Vagina (tissue), 2 donors: ENCODE data around the gene VAT1. TPM values are rescaled to one million over a fixed set of nuclear protein-coding genes. Genes with fewer than 3 reads are reported as not detected.

ENCODE experiments used
- DNase-seq, 2 donors: peaks; one replicate each; pipeline ENCODE4 v3.0.0-alpha.2; 2017; ENCODE audit errors: extremely low spot score in 2 of 2
- H3K27ac ChIP-seq: fragments of 200-600 bp; sonication (generic); one replicate; pipeline ENCODE4 v1.5.1; 2019
- H3K27me3 ChIP-seq: fragments of 200-600 bp; sonication (generic); one replicate; pipeline ENCODE4 v1.5.1; 2019
- H3K36me3 ChIP-seq, 2 donors: fragments of 200-600 bp; sonication (generic); one replicate each; pipeline ENCODE4 v1.5.1; 2017 to 2019
- H3K4me1 ChIP-seq: fragments of 200-600 bp; sonication (generic); one replicate; pipeline ENCODE4 v1.5.1; 2019
- H3K4me3 ChIP-seq, 2 donors: fragments of 200-600 bp; sonication (generic); 1 replicate in 1 of 2; 2 replicates in 1 of 2; pipeline ENCODE4 v1.5.1; 2016 to 2019
- H3K9me3 ChIP-seq: fragments of 200-600 bp; sonication (generic); one replicate; pipeline ENCODE4 v1.5.1; 2019
- CTCF ChIP-seq, 3 experiments: fragments of 450-650 bp in 2 of 3; fragments of 200-600 bp in 1 of 3; sonication (generic) in 1 of 3; IDR thresholded peaks; one replicate each; pipeline ENCODE4 v1.5.1; 2017 to 2019; ENCODE audit warnings: antibody characterized with exemption in 3 of 3, mild to moderate bottlenecking in 2 of 3, moderate library complexity in 2 of 3
- POLR2A ChIP-seq, 2 donors: fragments of 450-650 bp; IDR thresholded peaks; one replicate each; pipeline ENCODE4 v1.6.1; 2017; ENCODE audit warnings: antibody characterized with exemption in 2 of 2, mild to moderate bottlenecking in 2 of 2, moderate library complexity in 2 of 2
- POLR2AphosphoS5 ChIP-seq, 2 donors: sonication (generic); formaldehyde crosslinking; IDR thresholded peaks; one replicate each; pipeline ENCODE4 v1.9.0; 2017; ENCODE audit warnings: antibody characterized with exemption in 2 of 2, mild to moderate bottlenecking in 2 of 2, low read depth in 1 of 2; ENCODE audit not compliant: insufficient read depth in 1 of 2
- intact Hi-C: fragments of 100-400 bp; cut with DNase I; formaldehyde crosslinking; loops from one replicate; pipeline ENCODE4 v1.15.1; 2023
- total RNA-seq: library from RNA; depleted of rRNA; stranded (reverse); fragments of >200 nt; gene quantifications from one replicate; pipeline ENCODE4 v1.2.3, GENCODE V29; 2016

VAT1 gene
- total RNA-seq, 1 donor from 2014 or later: 179 TPM

DNA sequence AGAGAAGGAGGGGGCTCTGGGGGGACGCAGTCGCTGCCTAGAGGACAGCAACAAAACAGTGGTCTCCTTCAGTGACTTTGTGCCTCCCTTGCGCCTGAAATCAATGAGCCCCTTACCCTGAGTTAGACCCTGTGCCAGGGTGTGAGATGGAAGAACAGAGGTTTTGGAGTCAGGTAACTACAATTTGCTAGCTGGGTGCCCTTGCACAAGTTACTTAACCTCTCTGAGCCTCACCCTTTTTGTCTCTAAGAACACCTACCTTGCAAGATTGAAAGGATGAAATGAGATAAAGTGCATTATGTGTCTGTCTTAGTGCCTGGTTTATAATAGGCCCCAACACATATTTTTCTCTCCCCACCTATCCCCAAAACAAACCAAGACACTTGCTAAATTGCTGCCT lies 12.7 kb upstream of the VAT1 start:
- no peaks in the 10 kb centered on the region for H3K36me3 ChIP-seq
- no peak for TF ChIP-seq POLR2AphosphoS5 (IDR thresholded peaks at IDR 0.05; ENCODE audit: insufficient read depth in 1 of 2, low read depth in 1 of 2)
- no peak for TF ChIP-seq POLR2A (IDR thresholded peaks at IDR 0.05)
- TF ChIP-seq CTCF (IDR thresholded peaks at IDR 0.05): no peak
- H3K27ac ChIP-seq: no peak overlapping the region
- no peaks in the 10 kb centered on the region for H3K9me3 ChIP-seq
- intact Hi-C loops: no loop called here
- H3K4me3 ChIP-seq: no peak overlapping the region
- H3K27me3 ChIP-seq: no peaks in the 10 kb centered on the region
- no peaks in the 10 kb centered on the region for H3K4me1 ChIP-seq
- DNase-seq: no peak

GRCh38 chr17:43033948-43034881 lies 12.0 kb upstream of the VAT1 start:
- DNase-seq: no peak
- intact Hi-C loops: no loop called here
- TF ChIP-seq POLR2A (IDR thresholded peaks at IDR 0.05) (no peak), CTCF (IDR thresholded peaks at IDR 0.05) (no peak), POLR2AphosphoS5 (IDR thresholded peaks at IDR 0.05; ENCODE audit: insufficient read depth in 1 of 2, low read depth in 1 of 2) (no peak)

GRCh38 chr17:43031666-43032065 lies 9.5 kb upstream of the VAT1 start:
- H3K4me3 ChIP-seq: no peak overlapping the region
- peaks cover 7% of the 10 kb centered on the region for H3K4me1 ChIP-seq
- H3K27me3 ChIP-seq: no peaks in the 10 kb centered on the region
- DNase-seq: no peak
- no peaks in the 10 kb centered on the region for H3K36me3 ChIP-seq
- H3K27ac ChIP-seq: no peak overlapping the region
- no peak for TF ChIP-seq POLR2AphosphoS5 (IDR thresholded peaks at IDR 0.05; ENCODE audit: insufficient read depth in 1 of 2, low read depth in 1 of 2)
- TF ChIP-seq CTCF (IDR thresholded peaks at IDR 0.05): no peak
- no peak for TF ChIP-seq POLR2A (IDR thresholded peaks at IDR 0.05)
- no peaks in the 10 kb centered on the region for H3K9me3 ChIP-seq
- intact Hi-C loops: no loop called here

More at GRCh38 chr17:43033948-43034881, 12.0 kb upstream of the VAT1 start:
- H3K27me3 ChIP-seq: no peaks in the 10 kb centered on the region
- H3K36me3 ChIP-seq: no peaks in the 10 kb centered on the region
- no peak overlapping the region for H3K27ac ChIP-seq
- H3K4me3 ChIP-seq: no peak overlapping the region
- no peaks in the 10 kb centered on the region for H3K4me1 ChIP-seq
- no peaks in the 10 kb centered on the region for H3K9me3 ChIP-seq

GRCh38 chr17:43030137-43030767 lies 8.1 kb upstream of the VAT1 start:
- Histone ChIP-seq H3K4me3 (no peak overlapping the region), H3K9me3 (no peaks in the 10 kb centered on the region), H3K36me3 (no peaks in the 10 kb centered on the region), H3K4me1 (peaks cover 21% of the 10 kb centered on the region), H3K27me3 (no peaks in the 10 kb centered on the region), H3K27ac (no peak overlapping the region)
- no peak for TF ChIP-seq POLR2AphosphoS5 (IDR thresholded peaks at IDR 0.05; ENCODE audit: insufficient read depth in 1 of 2, low read depth in 1 of 2)
- no peak for TF ChIP-seq POLR2A (IDR thresholded peaks at IDR 0.05)
- no peak for TF ChIP-seq CTCF (IDR thresholded peaks at IDR 0.05)
- intact Hi-C loops: no loop called here
- no peak for DNase-seq
